Adipose tissue (tissue), 3 donors: Measurements from ENCODE around the gene PFDN1. TPM values are rescaled to one million over a fixed set of nuclear protein-coding genes. Genes with fewer than 3 reads are reported as not detected.

Source experiments
- H3K27ac ChIP-seq: one replicate; pipeline ENCODE4 v1.5.1; 2013; ENCODE audit warnings: low read depth, low read length
- WGBS, 3 donors: extraction: QIAGEN DNeasy Blood & Tissue Kit; methylation state at CpG; one replicate each; pipeline ENCODE4 v1.1.7; 2013; 5-methylcytosine and 5-hydroxymethylcytosine counted together
- polyA plus RNA-seq, 3 donors: library from polyadenylated mRNA; stranded (reverse); fragments of 200-250 nt; gene quantifications; one replicate each; pipeline ENCODE4 v1.2.3, GENCODE V29; 2013
- donor health status: healthy with polysubstance abuse.
- donor health status: Bipolar disorder and iron deficiency.
- donor health status: healthy.

Gene PFDN1
- polyA plus RNA-seq, 3 donors, result 30.2 to 94.8 (median 85.1) TPM

DNA sequence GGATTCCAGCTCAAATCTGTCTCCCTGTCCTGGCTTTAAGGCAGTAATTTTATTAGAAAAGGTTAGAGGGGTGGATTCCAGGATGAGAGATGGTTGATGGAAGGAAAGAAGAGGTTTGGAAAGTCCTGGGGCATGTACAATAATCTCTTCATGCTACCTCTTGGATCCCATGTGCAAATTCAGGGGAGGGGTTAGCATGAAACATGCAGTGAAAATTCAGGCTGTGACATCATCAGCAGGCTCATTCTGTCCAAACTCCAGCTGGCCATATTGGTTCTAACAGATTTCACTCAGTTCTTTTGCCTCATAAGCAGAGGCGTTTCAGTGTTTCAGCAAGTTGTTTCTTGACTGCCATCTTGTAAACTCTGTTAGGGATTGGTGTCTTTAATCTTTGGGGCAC is 72.5 kb downstream of the PFDN1 start:
- WGBS, 3 donors, result 91 to 96% (median 96%) methylated on average over 1 of the region's 1 CpG
- no peak overlapping the region for H3K27ac ChIP-seq

DNA sequence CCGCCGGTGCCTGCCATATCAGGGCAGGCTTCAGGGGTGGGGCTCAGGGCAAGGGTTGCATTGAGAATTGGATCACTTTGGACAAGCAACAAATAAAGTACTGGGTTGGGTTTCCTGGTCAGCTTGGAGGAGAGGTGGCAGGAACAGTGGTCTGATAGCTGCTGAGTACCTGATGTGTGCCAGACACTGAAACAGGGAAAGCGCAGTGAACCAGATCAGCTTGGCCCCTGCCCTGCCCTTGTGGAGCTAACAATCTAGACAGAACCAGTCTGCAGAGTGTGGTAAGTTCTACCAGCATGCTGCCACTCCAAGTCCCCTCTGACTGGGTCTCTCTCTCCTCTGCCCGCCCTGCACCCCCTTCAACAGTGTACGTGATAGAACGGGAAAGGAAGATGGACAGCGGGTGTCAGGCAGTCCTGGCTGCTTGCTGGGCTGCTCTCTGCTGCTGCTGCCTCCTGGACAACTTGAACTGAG is 74.5 kb downstream of the PFDN1 start:
- no peak overlapping the region for H3K27ac ChIP-seq
- 61 to 82% (median 73%) methylated on average over 7 of the region's 7 CpGs for WGBS, 3 donors

DNA sequence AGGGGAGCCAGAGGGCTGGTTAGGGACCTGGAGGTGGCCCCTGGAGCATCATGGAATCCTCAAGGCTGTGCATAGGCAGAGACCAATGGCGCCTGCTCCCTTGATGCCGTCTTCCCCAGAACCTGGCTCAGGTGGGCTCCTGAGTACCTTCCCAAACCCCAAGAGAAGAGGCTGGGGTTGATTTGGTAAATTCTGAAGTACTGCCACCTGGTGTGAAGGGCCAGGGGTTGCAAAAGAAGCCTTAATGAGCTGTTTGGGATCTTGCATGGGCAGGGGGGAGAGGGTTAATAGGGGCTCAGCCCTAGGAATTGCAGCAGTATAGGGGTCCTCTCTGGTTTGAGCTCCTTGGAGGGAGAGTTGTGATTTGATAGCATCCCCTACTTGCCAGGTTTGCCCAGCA is 75.9 kb downstream of the PFDN1 start:
- no peak overlapping the region for H3K27ac ChIP-seq
- WGBS, 3 donors, result 89 to 96% (median 95%) methylated on average over 2 of the region's 2 CpGs

DNA sequence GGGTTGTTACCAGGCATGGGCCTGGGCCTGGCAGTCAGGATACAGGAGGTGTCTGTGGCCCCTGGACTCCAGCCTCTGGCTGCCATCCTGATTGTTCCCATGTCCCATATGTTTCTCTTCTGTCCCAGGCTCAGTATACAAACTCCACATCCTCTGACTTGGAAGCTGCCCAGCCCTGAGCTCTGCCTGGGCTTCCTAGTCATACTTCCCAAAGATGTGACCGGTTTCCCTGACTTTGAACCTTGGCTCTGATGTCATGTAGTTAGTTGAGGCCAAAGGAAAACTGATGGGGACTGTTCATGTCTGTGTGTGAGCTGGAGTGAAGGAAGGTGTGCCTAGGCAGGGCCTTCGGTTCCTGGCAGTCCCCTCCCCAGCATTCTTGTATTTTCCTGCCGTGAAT is 77.5 kb downstream of the PFDN1 start:
- 79 to 84% (median 81%) methylated on average over 3 of the region's 3 CpGs for WGBS, 3 donors

DNA sequence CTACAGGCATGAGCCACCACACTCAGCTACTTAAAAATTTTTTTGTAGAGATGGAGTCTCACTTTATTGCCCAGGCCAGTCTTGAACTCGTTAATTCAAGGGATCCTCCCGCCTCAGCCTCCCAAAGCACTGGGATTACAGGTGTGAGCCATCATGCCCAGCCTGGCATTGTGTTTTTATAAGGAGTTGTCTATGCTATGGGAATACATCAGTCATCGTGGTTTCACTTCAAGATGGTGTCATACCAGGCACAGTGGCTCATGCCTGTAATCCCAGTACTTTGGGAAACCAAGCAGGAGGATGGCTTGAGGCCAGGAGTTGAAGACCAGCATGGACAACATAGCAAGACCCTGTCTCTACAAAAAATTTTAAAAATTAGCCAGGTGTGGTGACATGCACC is 78.2 kb downstream of the PFDN1 start:
- no peak overlapping the region for H3K27ac ChIP-seq
- WGBS, 3 donors, result 92 to 95% (median 93%) methylated on average over 3 of the region's 3 CpGs

More for the DNA sequence above, 77.5 kb downstream of the PFDN1 start:
- no peak overlapping the region for H3K27ac ChIP-seq

DNA sequence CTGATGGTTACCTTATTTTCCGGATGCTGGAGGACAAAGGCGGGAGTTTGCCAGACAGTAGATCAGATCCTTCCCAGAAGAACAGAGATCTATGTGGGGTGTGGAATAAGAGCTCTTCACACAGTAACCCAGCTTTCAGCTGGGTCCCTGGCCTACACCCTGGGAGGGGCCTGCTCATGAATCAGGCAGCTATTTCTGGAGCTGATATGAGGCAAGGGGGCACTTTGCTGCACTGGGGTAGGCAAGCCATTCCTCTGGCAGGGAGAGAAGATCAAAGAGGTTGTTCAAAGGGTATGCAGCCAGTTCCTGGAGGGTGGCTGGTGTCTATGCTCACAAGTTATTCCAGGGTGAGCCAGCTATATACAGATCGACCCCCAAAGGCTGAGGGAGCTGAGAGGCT is 79.3 kb downstream of the PFDN1 start:
- 85 to 91% (median 86%) methylated on average over 3 of the region's 3 CpGs for WGBS, 3 donors
- no peak overlapping the region for H3K27ac ChIP-seq

DNA sequence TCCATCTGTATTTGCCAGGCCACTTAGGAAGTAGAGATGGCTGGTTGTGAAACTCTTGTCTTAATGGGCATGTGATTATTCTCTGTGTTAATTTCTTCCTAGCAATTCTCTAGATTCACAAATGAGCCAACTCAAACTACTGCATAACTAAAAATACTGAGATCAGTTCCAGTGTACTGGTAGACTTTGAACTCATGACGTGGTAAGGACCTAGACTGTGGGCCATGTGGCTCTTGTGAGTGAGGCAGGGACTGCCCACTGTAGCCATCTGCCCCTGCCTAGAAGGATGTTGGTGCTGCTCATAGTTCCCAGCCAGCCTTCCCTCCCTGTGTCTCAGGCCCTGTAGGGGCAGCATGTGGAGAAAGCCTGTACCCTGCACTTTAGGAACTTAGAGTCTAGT is 80.5 kb downstream of the PFDN1 start:
- no peak overlapping the region for H3K27ac ChIP-seq
- WGBS, 3 donors, result 77 to 94% (median 91%) methylated on average over 1 of the region's 1 CpG

DNA sequence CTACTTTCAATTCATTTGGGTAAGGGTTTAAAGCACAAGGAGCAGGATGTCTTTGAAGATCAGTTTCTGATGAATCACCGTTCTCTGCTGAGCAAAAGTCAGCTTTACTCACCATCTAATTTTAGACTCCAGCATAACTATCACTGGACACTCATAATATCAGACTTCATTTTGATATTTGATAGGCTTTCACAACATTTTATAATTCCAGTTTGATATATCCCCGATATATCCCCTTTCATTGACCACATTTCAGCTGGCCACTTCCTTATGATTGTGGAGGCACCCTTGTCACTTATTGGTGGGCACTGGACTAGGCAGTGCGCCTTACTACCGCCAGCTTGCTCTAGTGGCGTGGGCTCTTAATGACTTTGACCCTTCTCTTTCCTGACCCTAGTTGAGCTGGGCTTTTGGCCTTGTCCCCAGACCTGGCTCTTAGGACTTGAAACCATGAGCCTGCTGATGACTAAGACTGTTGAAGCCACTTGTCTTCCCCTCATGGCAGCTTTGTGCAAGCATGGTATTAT is 81.1 kb downstream of the PFDN1 start:
- WGBS, 3 donors, result 81 to 95% (median 84%) methylated on average over 5 of the region's 5 CpGs

DNA sequence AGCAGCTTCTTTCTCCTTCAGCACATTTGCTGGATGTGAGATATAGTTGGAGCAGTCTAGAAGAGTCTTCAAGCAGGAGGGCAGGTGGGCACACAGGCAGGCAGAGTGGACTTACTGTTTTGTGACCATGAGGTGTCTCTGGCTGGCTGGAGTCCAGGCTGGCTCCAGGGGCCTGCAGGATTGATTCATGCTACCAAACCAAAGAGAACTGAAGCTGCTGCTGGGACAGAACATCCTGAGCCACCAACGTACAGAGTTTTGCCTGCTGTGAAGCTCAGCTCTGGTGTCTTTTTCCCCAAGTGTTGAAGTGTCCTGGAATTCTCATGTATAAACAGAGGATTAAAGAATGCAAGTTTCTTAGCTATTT is 82.2 kb downstream of the PFDN1 start:
- 76 to 78% (median 77%) methylated on average over 1 of the region's 1 CpG for WGBS, 3 donors
- no peak overlapping the region for H3K27ac ChIP-seq

More for the DNA sequence above, 81.1 kb downstream of the PFDN1 start:
- H3K27ac ChIP-seq, result no peak overlapping the region

DNA sequence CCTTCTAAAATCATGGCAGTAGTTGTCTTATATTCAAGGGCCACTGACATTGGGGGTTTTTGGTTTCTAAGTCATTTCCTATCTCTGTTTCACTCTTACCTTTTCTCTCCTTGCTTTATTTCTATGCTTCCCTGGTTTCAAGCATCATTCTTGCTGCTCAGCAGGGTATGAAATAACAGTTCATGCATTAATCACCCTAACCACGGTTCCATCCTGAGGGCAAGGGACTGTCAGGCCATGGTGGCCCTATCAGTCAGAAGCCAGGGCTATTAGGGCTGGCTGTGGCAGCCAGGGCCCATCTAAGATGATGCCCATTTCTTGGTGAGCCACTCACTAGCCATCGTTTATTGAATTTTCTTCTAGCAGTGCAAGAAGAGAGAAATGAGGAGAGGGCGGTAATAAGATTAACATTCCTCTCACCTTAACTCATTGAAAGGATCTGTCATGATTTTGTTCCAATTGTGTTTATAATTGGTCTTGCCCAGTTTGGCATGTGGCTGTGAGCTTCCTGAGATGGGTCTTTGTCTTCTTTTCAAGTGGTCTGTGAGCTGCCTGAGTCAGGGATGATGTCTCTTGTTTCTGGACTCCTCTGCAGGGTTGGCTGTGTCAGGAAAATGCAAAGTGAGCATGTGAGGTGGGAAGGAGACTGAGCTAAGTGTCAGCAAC is 82.7 kb downstream of the PFDN1 start:
- H3K27ac ChIP-seq, result no peak overlapping the region
- WGBS, 3 donors, result 60 to 85% (median 82%) methylated on average over 3 of the region's 3 CpGs

DNA sequence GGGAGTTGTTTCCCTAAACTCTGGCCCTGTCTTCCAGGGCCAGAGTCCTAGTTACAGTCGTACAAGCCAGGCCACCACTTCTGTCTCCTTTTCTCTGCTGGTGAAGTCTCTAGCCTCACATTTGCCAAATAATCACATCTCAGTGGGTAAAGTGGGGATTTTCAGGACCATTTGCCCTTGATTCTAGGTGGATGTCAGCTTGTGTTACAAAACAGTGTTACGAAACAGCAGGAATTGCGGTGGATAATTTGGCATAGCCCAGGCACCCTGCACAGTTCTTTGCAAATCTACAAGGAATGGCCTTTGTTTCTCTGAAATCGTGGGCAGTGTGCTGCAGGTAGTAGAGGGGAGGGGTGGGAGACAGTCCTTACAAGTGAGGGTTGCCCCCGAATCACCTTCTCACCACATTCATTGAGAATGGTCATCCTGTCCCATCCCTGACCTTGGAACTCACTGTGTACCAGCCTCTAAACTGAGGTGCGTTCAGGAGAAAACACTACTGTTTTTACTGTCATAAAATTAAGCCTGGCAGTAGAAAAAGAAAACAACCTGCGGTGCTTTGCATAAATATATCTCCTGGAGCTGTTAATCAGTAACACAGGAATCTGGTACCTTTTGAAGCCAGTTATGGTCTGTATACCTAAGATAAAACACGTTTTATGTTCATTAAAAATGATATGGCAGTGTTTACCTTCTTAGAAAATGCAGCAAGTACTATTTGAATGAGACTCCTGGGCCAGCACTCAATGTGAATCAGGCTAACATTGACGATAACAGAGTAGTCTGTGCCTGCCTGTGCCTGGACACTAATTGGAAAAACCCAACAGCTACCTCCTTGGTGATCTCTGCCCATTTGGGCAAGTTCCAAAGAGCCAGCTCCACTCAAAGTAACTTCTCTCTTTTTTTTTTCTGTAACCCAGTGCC is 83.6 kb downstream of the PFDN1 start:
- 25 to 76% (median 75%) methylated on average over 9 of the region's 9 CpGs for WGBS, 3 donors
- H3K27ac ChIP-seq, result no peak overlapping the region

DNA sequence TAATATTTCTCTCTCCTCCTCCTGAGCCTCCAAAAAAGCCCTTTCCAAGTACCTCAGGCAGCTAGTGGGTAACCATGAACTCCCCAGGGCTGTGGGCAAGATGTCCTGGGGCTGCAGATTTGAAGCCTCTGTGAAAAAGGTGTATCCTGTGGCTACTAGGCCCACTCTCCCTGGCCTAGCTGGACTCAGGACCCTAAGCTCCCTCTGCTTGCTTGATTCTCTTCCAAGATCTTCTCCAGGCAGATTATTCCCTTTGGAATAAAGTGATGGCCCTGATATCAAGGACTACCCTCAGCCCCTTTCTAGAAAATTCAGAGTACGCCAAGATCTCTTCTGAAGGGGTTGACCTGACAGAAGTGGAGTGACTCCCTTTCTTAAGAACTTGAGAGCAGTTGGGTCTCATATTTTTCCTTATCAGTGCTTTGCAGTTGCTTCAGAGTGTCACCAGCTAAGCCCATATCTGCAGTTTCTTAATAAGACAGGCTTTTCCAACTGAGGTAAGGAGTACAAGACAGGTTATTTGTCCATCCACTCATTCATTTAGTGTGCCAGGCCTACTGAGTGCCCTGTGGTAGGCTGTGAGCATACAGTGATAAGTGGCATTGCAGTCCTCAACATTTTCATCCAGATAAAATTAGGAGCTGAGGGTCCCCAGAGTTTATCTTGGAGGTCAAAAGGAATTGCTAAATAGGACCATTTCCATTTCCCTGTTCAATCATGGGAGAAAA is 85.4 kb downstream of the PFDN1 start:
- WGBS, 3 donors, result 86 to 92% (median 89%) methylated on average over 1 of the region's 1 CpG

DNA sequence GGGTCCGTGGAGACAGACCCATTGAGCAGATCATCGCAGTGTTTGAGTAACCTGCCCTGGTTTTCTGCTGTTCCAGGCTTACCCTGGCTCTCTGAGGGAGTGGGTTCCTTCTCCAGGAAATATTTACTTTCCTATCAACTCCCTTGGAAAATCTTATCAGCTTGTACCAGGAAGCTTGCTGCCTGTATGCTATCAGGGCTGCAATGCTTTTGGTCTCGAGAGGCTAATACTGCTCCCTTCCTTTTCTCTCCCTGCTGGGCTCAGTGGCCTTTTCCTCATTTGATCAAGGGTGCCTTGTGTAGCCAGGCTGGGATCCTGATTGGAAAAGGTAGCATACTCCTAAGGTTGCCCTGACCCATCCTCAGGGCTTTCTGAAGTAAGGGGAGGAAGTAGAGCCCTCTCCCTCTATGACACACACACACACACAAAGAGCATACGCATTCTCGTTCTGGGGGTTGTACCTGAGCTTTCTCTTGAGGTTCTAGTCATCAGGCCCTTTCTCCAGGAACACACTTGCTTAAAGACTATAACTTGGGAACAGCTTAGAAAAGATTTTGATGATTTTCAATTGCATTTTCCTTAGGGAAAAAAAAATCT is 86.3 kb downstream of the PFDN1 start:
- H3K27ac ChIP-seq, result no peak overlapping the region

More for the DNA sequence above, 85.4 kb downstream of the PFDN1 start:
- H3K27ac ChIP-seq, result no peak overlapping the region

DNA sequence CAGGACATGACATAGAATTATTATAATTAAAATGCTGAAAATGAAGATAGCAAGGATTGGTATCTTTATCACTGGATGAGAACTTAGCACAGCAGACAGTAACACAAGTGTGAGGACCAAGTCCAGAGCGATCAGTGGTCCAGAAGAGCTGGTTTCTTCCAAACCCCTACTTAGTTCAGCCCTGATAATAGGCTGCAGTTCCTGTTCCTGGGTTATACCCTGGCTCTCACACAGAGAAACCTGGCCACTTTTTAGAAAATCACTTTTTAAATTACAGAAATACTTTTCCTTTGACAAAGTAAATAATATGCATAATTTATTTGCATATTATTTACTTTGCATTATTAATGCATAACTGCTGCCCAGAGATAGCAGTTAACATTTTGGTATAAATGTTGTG is 87.6 kb downstream of the PFDN1 start:
- WGBS, 3 donors, result 79 to 96% (median 87%) methylated on average over 1 of the region's 1 CpG
- no peak overlapping the region for H3K27ac ChIP-seq

More for the DNA sequence above, 86.3 kb downstream of the PFDN1 start:
- 14 to 75% (median 66%) methylated on average over 5 of the region's 5 CpGs for WGBS, 3 donors

DNA sequence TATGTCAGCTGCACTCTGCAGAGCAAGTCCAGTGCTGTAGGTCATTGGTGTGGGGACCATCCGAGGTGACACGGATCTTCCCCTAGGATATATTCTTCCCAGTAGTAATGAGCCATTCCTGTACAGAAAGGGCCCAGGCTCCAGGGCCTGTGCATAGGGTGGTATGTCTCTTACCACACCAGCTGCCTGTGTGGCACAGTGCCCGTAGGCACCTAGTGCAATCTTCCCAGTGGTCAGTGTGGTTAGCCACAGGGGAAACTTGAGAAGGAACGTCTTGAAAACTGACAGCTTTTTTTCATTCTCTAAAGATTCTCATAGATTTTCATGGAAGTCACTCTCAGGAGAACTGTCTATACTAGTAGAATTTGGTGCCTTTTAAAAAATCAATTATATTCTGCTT is 88.1 kb downstream of the PFDN1 start:
- 62 to 67% (median 64%) methylated on average over 4 of the region's 4 CpGs for WGBS, 3 donors
- H3K27ac ChIP-seq, result no peak overlapping the region

DNA sequence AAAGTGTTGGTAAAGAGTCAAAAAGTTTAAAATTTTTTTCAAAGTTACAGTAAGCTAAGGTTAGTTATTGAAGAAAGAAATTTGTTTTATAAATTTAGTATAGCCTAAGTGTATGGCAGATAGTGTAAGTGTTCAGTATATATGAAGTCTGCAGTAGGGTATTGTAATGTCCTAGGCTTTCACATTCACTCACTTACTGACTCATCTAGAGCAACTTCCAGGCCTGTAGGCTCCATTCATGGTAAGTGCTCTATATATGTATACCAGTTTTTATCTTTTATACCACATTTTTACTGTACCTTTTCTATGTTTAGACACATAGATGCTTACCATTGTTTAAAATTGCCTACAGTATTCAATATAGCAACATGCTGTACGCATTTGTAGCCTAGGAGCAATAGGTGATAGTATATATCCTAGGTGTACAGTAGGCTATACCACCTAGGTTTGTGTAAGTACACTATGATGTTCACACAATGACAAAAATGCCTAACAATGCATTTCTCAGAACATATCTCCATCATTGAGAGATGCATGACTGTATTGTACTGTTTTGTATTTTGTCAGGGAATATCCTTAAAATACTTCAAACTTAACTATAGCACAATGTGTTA is 89.4 kb downstream of the PFDN1 start:
- WGBS, 3 donors, result 98 to 100% (median 100%) methylated on average over 1 of the region's 1 CpG
- H3K27ac ChIP-seq, result no peak overlapping the region

DNA sequence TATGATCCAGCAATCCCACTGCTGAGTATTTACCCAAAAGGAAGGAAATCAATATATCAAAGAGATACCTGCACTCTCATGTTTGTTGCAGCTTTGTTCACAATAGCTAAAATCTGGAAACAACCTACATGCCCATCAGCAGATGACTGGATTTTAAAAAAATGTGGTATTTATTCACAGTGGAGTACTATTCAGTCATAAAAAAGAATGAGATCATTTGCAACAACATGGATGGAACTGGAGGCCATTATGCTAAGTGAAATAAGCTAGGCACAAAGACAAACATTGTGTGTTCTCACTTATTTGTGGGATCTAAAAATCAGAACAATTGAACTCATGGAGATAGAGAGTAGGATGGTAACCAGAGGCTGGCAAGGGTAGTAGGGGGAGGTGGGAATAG is 94.8 kb downstream of the PFDN1 start:
- no peak overlapping the region for H3K27ac ChIP-seq
